Mesothelial cell of epicardium (in vitro differentiated cells): ENCODE measurements around the gene MFAP1. TPM values are rescaled to one million over a fixed set of nuclear protein-coding genes. Genes with fewer than 3 reads are reported as not detected.

ENCODE experiments used
- DNase-seq, 2 experiments: peaks; one replicate each; pipeline ENCODE4 v3.0.0; 2021; ENCODE audit warnings: low spot score in 2 of 2; ENCODE audit not compliant: unreplicated experiment in 2 of 2
- H3K27ac Mint-ChIP-seq: 2 replicates; pipeline ENCODE4 v1.8.0; 2021; ENCODE audit warnings: mixed read lengths
- H3K27me3 Mint-ChIP-seq: 2 replicates; pipeline ENCODE4 v1.8.0; 2021; ENCODE audit warnings: low read depth, mixed read lengths
- H3K36me3 Mint-ChIP-seq: 2 replicates; pipeline ENCODE4 v1.8.0; 2021; ENCODE audit warnings: mixed read lengths
- H3K4me1 Mint-ChIP-seq: 2 replicates; pipeline ENCODE4 v1.8.0; 2021; ENCODE audit warnings: mixed read lengths
- H3K4me3 Mint-ChIP-seq: 2 replicates; pipeline ENCODE4 v1.8.0; 2021; ENCODE audit warnings: mild to moderate bottlenecking, moderate library complexity, mixed read lengths
- H3K9me3 Mint-ChIP-seq: 2 replicates; pipeline ENCODE4 v1.8.0; 2021; ENCODE audit warnings: mixed read lengths
- CTCF ChIP-seq: fragments of 200-600 bp; sonication (generic); IDR thresholded peaks from one replicate; pipeline ENCODE4 v1.5.0; 2021; ENCODE audit warnings: antibody characterized with exemption; ENCODE audit not compliant: unreplicated experiment
- microRNA-seq: library from miRNA; unstranded; fragments of <30 nt; microRNA quantifications from one replicate; pipeline ENCODE4 v1.2.0, GENCODE V29; 2021; ENCODE audit warnings: inconsistent platforms, mixed read lengths
- total RNA-seq: library from RNA; stranded (reverse); gene quantifications from 3 replicates; pipeline ENCODE4 v1.2.1, GENCODE V29; 2021

MFAP1 gene
- total RNA-seq, 1 donor from 2014 or later = 31.2 TPM

- Mint-ChIP-seq H3K4me3 (no peak overlapping the region), H3K27ac (no peak overlapping the region), H3K9me3 (no peaks in the 10 kb centered on the region), H3K36me3 (peaks cover 55% of the 10 kb centered on the region), H3K27me3 (no peaks in the 10 kb centered on the region), H3K4me1 (no peaks in the 10 kb centered on the region)
- DNase-seq = no peak
- no peak for TF ChIP-seq CTCF
Measured at GRCh38 chr15:43763819-43764446, 60.6 kb downstream of the MFAP1 start.

GRCh38 chr15:43762824-43763223, 61.7 kb downstream of the MFAP1 start:
- Mint-ChIP-seq H3K9me3 (no peaks in the 10 kb centered on the region), H3K4me1 (no peaks in the 10 kb centered on the region), H3K27me3 (no peaks in the 10 kb centered on the region), H3K36me3 (peaks cover 46% of the 10 kb centered on the region), H3K4me3 (no peak overlapping the region), H3K27ac (no peak overlapping the region)
- TF ChIP-seq CTCF = no peak
- DNase-seq = no peak

Small RNAs within 50 kb of the gene (microRNA-seq; reads per million reads assigned to microRNA genes)
- gene MIR1282 = 2.6 reads per million

Other genes with a start within 250 kb of the MFAP1 start
- 53.2 to 61.5 TPM (median 56.0 TPM) in 3 replicates for gene PPIP5K1, start 234.5 kb downstream of the MFAP1 start, total RNA-seq
- gene CKMT1B, start 230.7 kb downstream of the MFAP1 start, total RNA-seq = 0.20 to 0.44 TPM in 2 of 3 replicates, not detected in the other
- 2.1 to 2.9 TPM (median 2.7 TPM) in 3 replicates for gene STRC, start 205.9 kb downstream of the MFAP1 start, total RNA-seq
- 6.6 to 11.2 TPM (median 7.8 TPM) in 3 replicates for gene CATSPER2, start 175.8 kb downstream of the MFAP1 start, total RNA-seq
- gene CKMT1A, start 130.8 kb downstream of the MFAP1 start, total RNA-seq = 0.29 to 0.42 TPM in 2 of 3 replicates, not detected in the other
- 448 to 452 TPM (median 448 TPM) in 3 replicates for gene PDIA3, start 78.3 kb downstream of the MFAP1 start, total RNA-seq
- gene ELL3, start 47.7 kb downstream of the MFAP1 start, total RNA-seq = 0.69 to 1.2 TPM (median 0.90 TPM) in 3 replicates
- gene SERF2, start 32.4 kb downstream of the MFAP1 start, total RNA-seq = 539 to 557 TPM (median 540 TPM) in 3 replicates
- gene SERINC4, start 24.5 kb downstream of the MFAP1 start, total RNA-seq = 0.09 to 0.20 TPM (median 0.18 TPM) in 3 replicates
- gene HYPK, start 24.1 kb downstream of the MFAP1 start, total RNA-seq = 15.6 to 21.3 TPM (median 18.6 TPM) in 3 replicates
- 7.8 to 8.0 TPM (median 7.8 TPM) in 3 replicates for gene WDR76, start 2.3 kb upstream of the MFAP1 start, total RNA-seq